ENCODE data around the gene SFMBT2. TPM values are rescaled to one million over a fixed set of nuclear protein-coding genes. Genes with fewer than 3 reads are reported as not detected.

Gene SFMBT2
- total and polyA plus RNA-seq, 2 of the 4 experiments (the other 2 are of a cell fraction) = 0.70 to 1.3 TPM

DNA sequence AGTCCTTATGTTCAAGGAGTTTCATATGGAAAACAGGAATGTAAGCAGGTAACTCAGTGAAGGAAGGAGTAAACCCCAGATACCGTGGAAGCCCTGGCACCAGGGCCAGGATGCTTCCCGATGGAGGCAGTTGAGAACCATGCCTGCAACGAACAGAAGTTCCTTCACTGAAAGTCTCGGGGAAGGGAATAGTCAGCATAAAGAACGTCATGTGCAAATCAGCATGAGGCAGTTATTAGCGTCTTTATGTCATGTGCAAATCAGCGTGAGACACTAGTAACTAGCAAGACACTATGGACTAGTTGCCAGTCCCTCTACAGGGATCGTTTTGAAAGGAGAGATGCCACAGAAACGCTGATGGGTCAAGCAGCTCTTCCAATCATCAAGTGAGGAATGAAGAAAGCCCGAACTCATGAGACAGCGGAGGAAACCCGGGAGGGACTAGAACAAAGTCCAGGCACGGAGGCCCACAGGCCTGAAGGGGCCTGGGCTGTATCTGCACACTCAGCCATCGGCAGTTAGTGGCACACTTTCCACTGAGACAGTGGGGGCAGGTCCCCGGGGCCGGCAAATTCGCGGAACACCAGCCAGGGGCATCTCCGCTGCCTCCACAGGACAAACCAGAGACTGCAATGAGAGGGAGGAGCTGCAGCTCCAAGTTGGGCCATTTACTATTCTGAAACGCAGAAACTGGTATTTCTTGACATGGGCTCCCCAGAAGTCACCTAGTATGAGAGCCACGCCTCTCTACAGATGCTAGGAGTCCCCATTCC lies 109.6 kb downstream of the SFMBT2 start:
- peak overlapping the region; percentile 37 for H2AK9ac ChIP-seq (replicated peaks; ENCODE audit: low read depth, low read length, poor library complexity)
- peaks cover 3% of the 10 kb centered on the region; the same call in 1 of the 2 replicates for H3K4me1 ChIP-seq (ENCODE audit: control insufficient read depth, insufficient read depth, low read length)
- H4K5ac ChIP-seq (ENCODE audit: low read depth, low read length) = no peak overlapping the region
- no peak overlapping the region for H3K4me3 ChIP-seq (ENCODE audit: insufficient read depth, low read depth, low read length)
- no peak overlapping the region for H4K91ac ChIP-seq (ENCODE audit: insufficient read depth, low read depth, low read length)
- intact Hi-C loops (cut with micrococcal nuclease) = no loop called here
- H3K36me3 ChIP-seq (ENCODE audit: control insufficient read depth, insufficient read depth, low read length) = no peaks in the 10 kb centered on the region
- no peak overlapping the region for H2BK120ac ChIP-seq (ENCODE audit: low read depth, low read length)
- no peak for ATAC-seq (ENCODE audit: low read depth)
- no peak overlapping the region for H3K56ac ChIP-seq (ENCODE audit: extremely low read depth, insufficient read depth, low read length)
- dilution Hi-C loops (cut with HindIII; ENCODE audit: low sequenced_read_pairs, unreplicated experiment) = no loop called here
- H3K23ac ChIP-seq (ENCODE audit: low read depth, low read length) = peak overlapping the region; percentile 37; the same call in 1 of the 2 replicates
- H4K8ac ChIP-seq (ENCODE audit: low read depth in 2 of 2, low read length in 2 of 2) = no peak overlapping the region
- no peak overlapping the region for H3K18ac ChIP-seq (ENCODE audit: low read depth, low read length)
- no peak overlapping the region for H3K14ac ChIP-seq (replicated peaks; ENCODE audit: low read depth, low read length)
- H3K9me3 ChIP-seq (ENCODE audit: control insufficient read depth, insufficient read depth, low read length) = peaks cover 4% of the 10 kb centered on the region; the same call in 1 of the 2 replicates
- WGBS, 2 experiments (ENCODE audit: extremely low coverage in 2 of 2, insufficient read length in 1 of 2) = 23% methylated on average over 8 of the region's 21 CpGs; no CpG with 5 or more reads in 1 of the 2 experiments
- in situ Hi-C loops (cut with MboI; ENCODE audit: low sequenced_read_pairs) = no loop called here
- CTCF ChIA-PET = no interaction called here
- no peak overlapping the region for H3K9ac ChIP-seq (ENCODE audit: low read depth, low read length)
- 0 out of 2 replicates have a peak, but pooled peaks cover 3% of the 10 kb centered on the region for H3K9me1 ChIP-seq (ENCODE audit: insufficient read depth, low read length)
- no peak overlapping the region for H2BK5ac ChIP-seq (ENCODE audit: low read depth, low read length, poor library complexity, severe bottlenecking)
- no peaks in the 10 kb centered on the region for H3K79me1 ChIP-seq (ENCODE audit: low read depth in 1 of 2, low read length in 2 of 2)
- no TSS peak for BruUV-seq (replicated peaks)
- H2AK5ac ChIP-seq (ENCODE audit: low read depth, low read length) = no peak overlapping the region
- no peaks in the 10 kb centered on the region for H4K20me1 ChIP-seq (ENCODE audit: insufficient read depth, low read length)
- H2AFZ ChIP-seq (replicated peaks; ENCODE audit: low read length, poor library complexity) = peak overlapping the region; percentile 23
- no peak overlapping the region for H2BK20ac ChIP-seq (ENCODE audit: low read depth, low read length)
- H3K4me2 ChIP-seq (ENCODE audit: low read depth, low read length) = peak overlapping the region; percentile 20; the same call in 1 of the 2 replicates
- no peak overlapping the region for H3K27ac ChIP-seq (ENCODE audit: insufficient read depth, low read length)
- no peak for DNase-seq
- POLR2A ChIA-PET (ENCODE audit: unreplicated experiment) = no interaction called here
- H3K4ac ChIP-seq (ENCODE audit: low read depth, low read length) = no peak overlapping the region
- no peak overlapping the region for H2BK15ac ChIP-seq (ENCODE audit: low read depth, low read length)
- no peaks in the 10 kb centered on the region for H3K27me3 ChIP-seq (ENCODE audit: control insufficient read depth, insufficient read depth, low read length)
- TF ChIP-seq, protein P1, sequence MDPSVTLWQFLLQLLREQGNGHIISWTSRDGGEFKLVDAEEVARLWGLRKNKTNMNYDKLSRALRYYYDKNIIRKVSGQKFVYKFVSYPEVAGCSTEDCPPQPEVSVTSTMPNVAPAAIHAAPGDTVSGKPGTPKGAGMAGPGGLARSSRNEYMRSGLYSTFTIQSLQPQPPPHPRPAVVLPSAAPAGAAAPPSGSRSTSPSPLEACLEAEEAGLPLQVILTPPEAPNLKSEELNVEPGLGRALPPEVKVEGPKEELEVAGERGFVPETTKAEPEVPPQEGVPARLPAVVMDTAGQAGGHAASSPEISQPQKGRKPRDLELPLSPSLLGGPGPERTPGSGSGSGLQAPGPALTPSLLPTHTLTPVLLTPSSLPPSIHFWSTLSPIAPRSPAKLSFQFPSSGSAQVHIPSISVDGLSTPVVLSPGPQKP (IDR thresholded peaks at IDR 0.05; ENCODE audit: borderline replicate concordance, low read depth, low read length) = no peak
- TF ChIP-seq MAFK (IDR thresholded peaks at IDR 0.05; ENCODE audit: low read depth, low read length) (no peak), CEBPB (IDR thresholded peaks at IDR 0.05; ENCODE audit: low read depth, low read length) (no peak), MAZ (IDR thresholded peaks at IDR 0.05; ENCODE audit: borderline replicate concordance, low read depth, low read length) (no peak), BHLHE40 (IDR thresholded peaks at IDR 0.05; ENCODE audit: low read depth, low read length) (no peak), MXI1 (IDR thresholded peaks at IDR 0.05; ENCODE audit: borderline replicate concordance, low read depth, low read length) (no peak), RAD21 (IDR thresholded peaks at IDR 0.05; ENCODE audit: low read length) (no peak), RFX5 (IDR thresholded peaks at IDR 0.05; ENCODE audit: low read depth, low read length) (no peak), RCOR1 (IDR thresholded peaks at IDR 0.05; ENCODE audit: insufficient replicate concordance, low read length) (no peak), SMC3 (IDR thresholded peaks at IDR 0.05; ENCODE audit: low read depth, low read length) (no peak), CHD1 (IDR thresholded peaks at IDR 0.05; ENCODE audit: low read depth, low read length) (no peak), NFE2L2 (IDR thresholded peaks at IDR 0.05; ENCODE audit: low read depth, low read length) (no peak), POLR2A (IDR thresholded peaks at IDR 0.05; ENCODE audit: low read depth, low read length) (no peak)
- TF ChIP-seq, protein P2, sequence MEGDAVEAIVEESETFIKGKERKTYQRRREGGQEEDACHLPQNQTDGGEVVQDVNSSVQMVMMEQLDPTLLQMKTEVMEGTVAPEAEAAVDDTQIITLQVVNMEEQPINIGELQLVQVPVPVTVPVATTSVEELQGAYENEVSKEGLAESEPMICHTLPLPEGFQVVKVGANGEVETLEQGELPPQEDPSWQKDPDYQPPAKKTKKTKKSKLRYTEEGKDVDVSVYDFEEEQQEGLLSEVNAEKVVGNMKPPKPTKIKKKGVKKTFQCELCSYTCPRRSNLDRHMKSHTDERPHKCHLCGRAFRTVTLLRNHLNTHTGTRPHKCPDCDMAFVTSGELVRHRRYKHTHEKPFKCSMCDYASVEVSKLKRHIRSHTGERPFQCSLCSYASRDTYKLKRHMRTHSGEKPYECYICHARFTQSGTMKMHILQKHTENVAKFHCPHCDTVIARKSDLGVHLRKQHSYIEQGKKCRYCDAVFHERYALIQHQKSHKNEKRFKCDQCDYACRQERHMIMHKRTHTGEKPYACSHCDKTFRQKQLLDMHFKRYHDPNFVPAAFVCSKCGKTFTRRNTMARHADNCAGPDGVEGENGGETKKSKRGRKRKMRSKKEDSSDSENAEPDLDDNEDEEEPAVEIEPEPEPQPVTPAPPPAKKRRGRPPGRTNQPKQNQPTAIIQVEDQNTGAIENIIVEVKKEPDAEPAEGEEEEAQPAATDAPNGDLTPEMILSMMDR (conservative IDR thresholded peaks at IDR 0.05; ENCODE audit: low read depth, low read length) = no peak
- TF ChIP-seq, protein P3, sequence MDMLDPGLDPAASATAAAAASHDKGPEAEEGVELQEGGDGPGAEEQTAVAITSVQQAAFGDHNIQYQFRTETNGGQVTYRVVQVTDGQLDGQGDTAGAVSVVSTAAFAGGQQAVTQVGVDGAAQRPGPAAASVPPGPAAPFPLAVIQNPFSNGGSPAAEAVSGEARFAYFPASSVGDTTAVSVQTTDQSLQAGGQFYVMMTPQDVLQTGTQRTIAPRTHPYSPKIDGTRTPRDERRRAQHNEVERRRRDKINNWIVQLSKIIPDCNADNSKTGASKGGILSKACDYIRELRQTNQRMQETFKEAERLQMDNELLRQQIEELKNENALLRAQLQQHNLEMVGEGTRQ (IDR thresholded peaks at IDR 0.05; ENCODE audit: low read depth, low read length) = no peak

Measured in IMR-90 (cell line).